ENCODE data around the gene COG1. TPM values are rescaled to one million over a fixed set of nuclear protein-coding genes. Genes with fewer than 3 reads are reported as not detected.

The COG1 gene
- total RNA-seq, 1 donor from 2014 or later, result 27.8 TPM

- peaks cover 9% of the 10 kb centered on the region for H3K4me1 Mint-ChIP-seq (ENCODE audit: unreplicated experiment)
- H3K36me3 Mint-ChIP-seq (ENCODE audit: low read depth, unreplicated experiment), result peaks cover 39% of the 10 kb centered on the region
- H3K9me3 Mint-ChIP-seq (ENCODE audit: unreplicated experiment), result no peaks in the 10 kb centered on the region
- H3K27me3 Mint-ChIP-seq (ENCODE audit: unreplicated experiment), result peaks cover 4% of the 10 kb centered on the region
- H3K27ac Mint-ChIP-seq (ENCODE audit: unreplicated experiment), result no peak overlapping the region
- peak; percentile 16 for TF ChIP-seq CTCF (IDR thresholded peaks at IDR 0.05; ENCODE audit: unreplicated experiment)
- DNase-seq (ENCODE audit: low spot score), result peak; percentile 40
- H3K4me3 Mint-ChIP-seq (ENCODE audit: unreplicated experiment), result no peak overlapping the region
Measured at GRCh38 chr17:73196500-73196899, 3.6 kb downstream of the COG1 start.

GRCh38 chr17:73197161-73197560 is 4.3 kb downstream of the COG1 start:
- H3K36me3 Mint-ChIP-seq (ENCODE audit: low read depth, unreplicated experiment), result peaks cover 40% of the 10 kb centered on the region

GRCh38 chr17:73198201-73198929 is 5.5 kb downstream of the COG1 start:
- Mint-ChIP-seq H3K9me3 (ENCODE audit: unreplicated experiment) (no peaks in the 10 kb centered on the region), H3K4me1 (ENCODE audit: unreplicated experiment) (peaks cover 10% of the 10 kb centered on the region), H3K36me3 (ENCODE audit: low read depth, unreplicated experiment) (peaks cover 40% of the 10 kb centered on the region), H3K27ac (ENCODE audit: unreplicated experiment) (no peak overlapping the region), H3K4me3 (ENCODE audit: unreplicated experiment) (peak overlapping the region; percentile 35), H3K27me3 (ENCODE audit: unreplicated experiment) (peaks cover 4% of the 10 kb centered on the region)
- no peak for TF ChIP-seq CTCF (IDR thresholded peaks at IDR 0.05; ENCODE audit: unreplicated experiment)
- DNase-seq (ENCODE audit: low spot score), result no peak

More at GRCh38 chr17:73197161-73197560, 4.3 kb downstream of the COG1 start:
- TF ChIP-seq CTCF (IDR thresholded peaks at IDR 0.05; ENCODE audit: unreplicated experiment), result no peak
- H3K4me1 Mint-ChIP-seq (ENCODE audit: unreplicated experiment), result peaks cover 9% of the 10 kb centered on the region
- no peaks in the 10 kb centered on the region for H3K9me3 Mint-ChIP-seq (ENCODE audit: unreplicated experiment)
- no peak overlapping the region for H3K27ac Mint-ChIP-seq (ENCODE audit: unreplicated experiment)
- H3K4me3 Mint-ChIP-seq (ENCODE audit: unreplicated experiment), result no peak overlapping the region
- no peak for DNase-seq (ENCODE audit: low spot score)
- H3K27me3 Mint-ChIP-seq (ENCODE audit: unreplicated experiment), result peaks cover 4% of the 10 kb centered on the region

- H3K4me3 Mint-ChIP-seq (ENCODE audit: unreplicated experiment), result no peak overlapping the region
Measured at GRCh38 chr17:73198930-73199260, 6.0 kb downstream of the COG1 start.

More at GRCh38 chr17:73198930-73199260, 6.0 kb downstream of the COG1 start:
- Mint-ChIP-seq H3K36me3 (ENCODE audit: low read depth, unreplicated experiment) (peaks cover 40% of the 10 kb centered on the region), H3K9me3 (ENCODE audit: unreplicated experiment) (no peaks in the 10 kb centered on the region), H3K27ac (ENCODE audit: unreplicated experiment) (no peak overlapping the region), H3K27me3 (ENCODE audit: unreplicated experiment) (peaks cover 4% of the 10 kb centered on the region), H3K4me1 (ENCODE audit: unreplicated experiment) (peaks cover 10% of the 10 kb centered on the region)
- no peak for TF ChIP-seq CTCF (IDR thresholded peaks at IDR 0.05; ENCODE audit: unreplicated experiment)
- no peak for DNase-seq (ENCODE audit: low spot score)
